Hypothalamus (tissue), 51 donors: ENCODE data around the gene SST.

ENCODE experiments used
- DNase-seq, 51 donors: peaks; one replicate each; lab custom pipeline; 2025; lab: John Stamatoyannopoulos, UW

Gene SST

DNA sequence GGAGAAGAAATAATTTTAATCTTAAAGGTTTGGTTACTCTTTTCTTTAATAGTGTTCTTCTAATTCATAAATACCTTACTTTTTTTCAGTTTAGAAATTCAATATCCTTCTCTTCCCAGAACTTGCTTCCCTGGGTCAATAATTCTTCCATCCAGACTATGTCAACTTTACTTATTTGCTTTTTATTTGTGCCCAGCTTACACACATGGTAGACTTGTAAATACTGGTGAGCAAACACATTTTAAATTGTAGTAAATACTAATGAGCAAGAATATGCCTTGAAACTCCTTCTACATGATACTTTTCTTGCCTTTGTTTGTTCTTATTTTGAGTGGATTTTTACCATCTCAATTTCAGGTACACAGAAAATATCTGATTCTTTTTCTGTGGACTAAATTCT, 33.7 kb downstream of the SST start:
- DNase-seq = no peak

DNA sequence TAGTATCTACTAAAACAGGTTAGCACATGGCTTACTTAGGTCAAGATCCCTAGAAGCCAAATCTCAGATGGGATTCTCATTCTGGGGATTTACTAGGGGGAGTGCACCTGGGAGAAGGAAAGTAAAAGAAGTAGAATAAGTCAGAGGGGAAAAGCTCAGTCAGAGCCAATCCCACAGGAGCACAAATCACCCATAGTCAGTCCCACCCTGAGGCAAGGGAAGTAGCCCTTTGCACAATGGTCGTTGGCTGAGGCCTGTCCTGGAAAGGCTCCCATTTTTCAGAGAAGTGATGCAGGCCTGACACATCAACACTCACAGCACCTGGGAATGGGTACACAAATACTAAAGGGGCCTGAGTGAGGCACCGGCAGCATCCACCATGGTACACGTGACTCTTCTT, 39.8 kb downstream of the SST start:
- no peak for DNase-seq

DNA sequence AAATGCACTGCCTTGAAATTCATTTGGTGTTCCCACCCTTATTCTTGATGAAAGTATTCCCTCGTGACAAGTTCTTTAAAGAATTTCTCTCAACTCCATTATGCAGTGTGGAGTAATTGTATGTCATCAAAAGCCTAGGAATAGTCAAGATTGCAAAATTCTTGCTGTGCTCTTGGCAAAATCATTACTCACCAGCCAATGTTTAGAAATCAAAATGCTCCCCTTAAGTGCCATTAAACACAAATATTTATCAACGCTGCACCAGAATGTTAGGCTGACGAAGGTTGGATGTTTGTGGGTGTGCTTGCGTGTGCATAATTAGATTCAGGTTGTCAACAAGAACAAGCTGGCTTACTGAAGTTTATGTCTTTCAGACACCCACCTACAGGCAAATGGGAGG, 40.5 kb downstream of the SST start:
- DNase-seq = no peak

DNA sequence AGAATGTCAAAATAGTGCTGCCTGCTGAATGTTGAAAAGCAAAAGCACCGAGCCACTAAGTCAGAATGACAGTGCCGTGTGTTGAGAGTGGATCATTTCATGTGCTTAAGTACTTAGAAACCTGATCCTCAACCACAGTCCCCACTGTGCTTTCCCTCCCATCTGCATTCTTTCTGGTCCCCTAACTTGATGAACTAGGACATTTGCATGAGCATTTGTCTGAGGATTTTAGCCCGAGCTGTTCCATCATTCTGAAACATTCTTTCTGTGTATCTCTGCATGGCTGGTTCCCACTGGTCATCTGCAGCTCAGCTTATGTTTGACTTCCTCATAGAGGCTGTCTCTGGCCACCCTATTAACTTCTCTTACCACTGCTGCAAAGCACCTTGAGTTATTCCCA, 42.0 kb downstream of the SST start:
- no peak for DNase-seq

DNA sequence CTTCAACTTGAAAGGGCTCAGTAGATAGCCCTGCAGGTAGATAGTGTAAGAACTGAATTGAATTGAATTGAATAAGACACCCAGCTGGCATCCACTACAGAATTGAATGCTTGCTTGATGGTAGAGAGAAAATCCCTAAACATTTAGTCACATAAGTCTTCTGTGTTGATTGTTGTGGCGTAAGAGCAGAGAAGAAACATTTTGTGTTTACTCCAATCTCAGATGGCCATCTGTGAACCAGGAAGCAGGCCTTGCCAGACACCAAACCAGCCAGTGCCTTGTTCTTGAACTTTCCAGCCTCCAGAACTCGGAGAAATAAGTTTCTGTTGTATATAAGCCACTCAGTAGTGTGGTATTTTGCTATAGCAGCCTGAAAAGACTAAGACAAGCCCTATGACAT, 43.6 kb downstream of the SST start:
- no peak for DNase-seq

DNA sequence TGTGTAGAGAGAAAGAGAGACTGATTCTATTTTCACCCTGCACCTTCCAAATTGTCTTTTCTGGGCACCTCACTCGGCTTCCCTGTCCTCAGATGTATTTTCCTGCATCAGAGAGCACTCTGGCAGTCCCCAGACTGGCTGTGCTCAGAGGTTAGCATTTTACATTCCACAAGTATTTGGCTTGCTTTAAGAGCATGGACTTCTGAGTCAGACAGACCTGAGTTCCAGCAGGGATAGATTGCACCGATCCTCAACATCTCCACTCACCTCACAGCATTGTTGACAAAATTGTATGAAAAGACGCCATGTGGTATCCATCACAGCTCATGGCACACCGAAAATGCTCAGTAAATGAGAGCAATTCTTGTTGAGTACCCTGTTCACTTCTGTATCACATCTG, 45.6 kb downstream of the SST start:
- no peak for DNase-seq

DNA sequence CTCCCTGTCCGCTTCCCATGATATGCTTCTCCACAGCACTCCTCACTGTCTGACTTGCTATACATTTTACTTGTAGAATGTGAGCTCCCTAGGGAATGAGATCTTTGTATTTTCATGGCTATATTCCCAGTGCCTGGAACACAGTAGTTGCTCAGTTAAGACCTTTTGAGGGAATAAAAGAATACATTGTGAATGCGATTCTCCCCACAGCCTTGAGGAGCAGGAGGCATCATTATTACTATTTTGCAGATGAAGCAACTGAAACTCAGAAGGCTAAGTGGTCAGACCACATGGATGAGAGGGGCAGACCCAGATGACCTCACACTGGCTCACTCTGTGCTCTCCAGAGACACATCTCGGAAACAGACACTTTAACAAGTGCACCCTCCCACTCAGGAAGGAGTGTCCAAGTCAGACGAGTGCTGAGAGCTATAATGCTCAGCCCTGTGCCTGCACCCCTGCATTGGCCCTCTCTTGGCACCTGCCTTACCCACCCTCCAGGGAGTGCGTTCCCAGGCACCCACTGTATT, 46.8 kb downstream of the SST start:
- DNase-seq = no peak

DNA sequence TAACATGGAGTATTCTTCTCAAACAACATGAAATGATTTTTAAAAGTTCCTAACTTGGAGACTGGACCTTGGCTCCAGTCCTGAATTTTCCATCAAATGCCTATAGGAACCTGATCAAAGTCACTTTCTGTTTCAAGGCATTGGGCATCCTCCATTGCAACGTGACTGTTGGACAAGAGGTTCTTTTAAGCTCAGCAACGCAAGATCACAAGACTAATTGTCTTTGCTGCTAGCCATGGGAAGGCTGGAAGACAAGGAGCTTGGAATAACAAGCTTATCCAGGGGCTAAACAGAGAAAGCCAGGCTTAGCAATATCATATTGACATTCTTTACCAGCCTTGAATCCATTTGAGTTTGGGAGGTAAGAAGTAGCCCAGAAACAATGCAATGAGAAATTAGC, 48.3 kb downstream of the SST start:
- no peak for DNase-seq

DNA sequence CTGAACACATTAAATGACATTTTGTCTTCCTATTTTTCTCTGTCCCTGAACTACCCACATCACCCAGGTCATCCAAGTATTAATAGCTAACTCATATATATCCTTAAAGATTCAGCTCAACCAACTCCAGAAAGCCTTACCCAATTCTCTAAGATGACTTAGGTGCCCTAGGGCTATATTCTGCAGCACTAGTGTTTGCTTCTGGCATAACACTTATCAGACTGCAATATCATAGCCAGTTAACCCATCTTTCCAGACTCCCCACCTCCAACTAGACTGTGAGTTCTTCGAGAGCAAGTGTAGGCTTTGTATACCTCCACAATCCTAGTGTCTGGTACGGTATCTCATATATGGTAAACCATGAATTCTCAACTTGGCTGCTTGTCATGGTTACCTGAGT, 50.7 kb downstream of the SST start:
- no peak for DNase-seq
